IPS DF 4.7 (cell line): Measurements from ENCODE around the gene EIF2A.
"Not testable (repeated sequence)": the region's sequence is repeated elsewhere in the genome, so short reads cannot be mapped to it uniquely, and the experiment has no call there.

Experiments used
- DNase-seq: peaks from one replicate; pipeline ENCODE4 v3.0.0-alpha.2; 2013; ENCODE audit warnings: low spot score; ENCODE audit errors: extremely low read depth

The EIF2A gene

DNA sequence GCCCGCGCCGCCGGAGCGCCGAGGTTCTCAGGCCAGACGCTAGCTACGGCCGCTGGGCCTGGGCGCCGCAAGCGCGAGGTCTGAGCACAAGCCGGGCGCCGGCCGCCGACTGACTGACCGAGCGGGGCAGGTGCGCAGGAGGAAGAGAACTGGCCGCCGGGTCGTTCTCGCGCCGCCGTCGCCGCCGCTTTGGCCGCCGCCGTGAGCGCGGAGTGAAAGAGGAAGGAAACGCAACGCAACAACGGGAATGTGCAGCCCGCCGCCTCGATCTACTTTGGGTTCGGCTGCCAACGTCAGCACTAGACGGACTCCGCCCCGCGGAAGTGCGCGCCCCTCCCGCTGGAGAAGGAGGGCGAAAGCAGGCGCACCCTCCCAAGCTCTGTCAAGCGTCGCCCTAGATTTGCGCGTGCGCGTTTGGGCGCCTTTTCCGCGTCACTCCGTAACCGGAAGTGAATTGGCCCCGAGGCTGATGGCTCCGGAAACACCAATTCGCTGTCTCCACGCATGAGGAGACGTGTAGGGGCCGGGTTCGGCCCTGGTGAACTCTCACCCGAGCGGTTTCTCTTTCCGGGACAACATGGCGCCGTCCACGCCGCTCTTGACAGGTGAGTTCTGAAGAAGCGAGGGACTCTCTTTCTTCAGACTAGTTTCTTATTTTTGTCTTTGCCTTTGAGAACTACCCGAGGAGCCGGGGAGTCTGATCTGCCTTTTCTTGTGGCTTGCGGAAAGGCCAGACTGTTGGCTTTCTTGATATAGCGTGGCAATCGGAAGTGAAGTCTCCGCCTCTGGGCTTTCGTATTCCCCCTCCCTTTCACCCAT is at the start of gene EIF2A, which contains the start of gene SERP1:
Gene EIF2A (plus strand): TSS at position 562 of the 819 bp plus-strand sequence. CDS start 16 bp downstream, at position 578.
Gene SERP1 (minus strand): TSS at position 271 of the 819 bp plus-strand sequence. CDS start 361 bp downstream, outside the sequence.
- peak; percentile 95 for DNase-seq

DNA sequence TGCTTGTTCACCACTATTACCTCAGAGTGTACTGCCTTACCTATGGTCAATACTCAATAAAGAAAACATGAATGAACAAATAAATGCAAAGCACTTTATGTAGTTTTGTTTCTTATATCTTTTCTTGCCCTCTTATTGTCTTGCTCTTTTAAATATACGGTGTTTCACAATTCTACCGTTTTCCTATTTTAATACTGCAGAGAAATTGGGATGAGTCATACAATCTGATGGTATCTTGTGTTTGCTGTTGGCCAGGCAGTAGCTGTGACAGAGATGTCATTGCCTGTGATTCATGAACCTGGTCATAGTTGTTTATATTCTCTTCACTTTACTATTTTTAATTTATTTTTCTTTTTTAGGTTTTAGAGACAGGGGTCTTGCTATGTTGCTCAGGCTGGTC is 48.6 kb upstream of the EIF2A start:
- no peak for DNase-seq

DNA sequence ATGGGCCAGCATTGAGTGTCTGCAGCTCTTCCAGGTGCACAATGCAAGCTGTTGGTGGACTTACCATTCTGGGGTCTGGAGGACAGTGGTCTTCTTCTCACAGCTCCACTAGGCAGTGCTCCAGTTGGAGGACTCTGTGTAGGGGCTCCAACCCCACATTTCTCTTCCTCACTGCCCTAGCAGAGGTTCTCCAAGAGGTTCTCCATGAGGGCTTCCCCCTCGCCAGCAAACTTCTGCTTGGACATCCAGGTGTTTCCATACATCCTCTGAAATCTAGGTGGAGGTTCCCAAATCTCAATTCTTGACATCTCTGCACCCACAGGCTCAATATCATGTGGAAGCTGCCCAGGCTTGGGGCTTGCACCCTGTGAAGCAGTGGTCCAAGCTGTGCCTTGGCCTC is 45.6 kb upstream of the EIF2A start:
- not testable (repeated sequence) for DNase-seq

DNA sequence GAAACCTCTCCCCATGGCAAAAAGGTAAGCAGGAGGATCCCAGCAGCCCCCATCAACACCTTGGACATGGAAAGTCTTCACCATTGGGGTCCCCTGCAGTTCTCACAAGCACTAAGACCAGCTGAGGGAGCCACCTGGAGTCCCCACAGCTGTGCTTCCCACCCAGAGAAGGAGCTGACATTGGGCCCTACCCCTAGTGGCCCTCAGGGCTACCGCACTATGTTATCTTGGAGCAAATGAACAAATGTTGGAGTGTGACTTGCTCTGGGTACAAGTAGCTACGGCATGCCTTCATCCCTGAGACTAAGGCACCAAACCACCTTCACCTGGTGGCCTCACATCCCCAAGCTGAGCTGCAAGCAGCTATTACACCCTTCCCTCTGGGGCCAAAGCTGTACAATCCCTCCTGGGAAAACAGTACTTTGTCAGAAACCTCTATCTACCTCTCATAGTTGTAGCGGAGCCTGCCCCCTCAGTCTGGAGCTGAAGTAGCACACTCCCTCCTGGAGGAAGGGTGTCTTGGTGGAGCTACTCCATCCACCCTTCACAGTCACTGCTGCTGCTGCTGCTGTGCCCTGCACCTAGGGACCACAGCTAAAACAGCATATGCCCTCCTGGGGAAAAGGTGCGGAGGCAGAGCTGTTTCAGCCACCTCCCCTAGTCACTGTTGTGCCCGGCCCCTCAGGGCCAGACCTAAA is 43.0 kb upstream of the EIF2A start:
- no peak for DNase-seq

DNA sequence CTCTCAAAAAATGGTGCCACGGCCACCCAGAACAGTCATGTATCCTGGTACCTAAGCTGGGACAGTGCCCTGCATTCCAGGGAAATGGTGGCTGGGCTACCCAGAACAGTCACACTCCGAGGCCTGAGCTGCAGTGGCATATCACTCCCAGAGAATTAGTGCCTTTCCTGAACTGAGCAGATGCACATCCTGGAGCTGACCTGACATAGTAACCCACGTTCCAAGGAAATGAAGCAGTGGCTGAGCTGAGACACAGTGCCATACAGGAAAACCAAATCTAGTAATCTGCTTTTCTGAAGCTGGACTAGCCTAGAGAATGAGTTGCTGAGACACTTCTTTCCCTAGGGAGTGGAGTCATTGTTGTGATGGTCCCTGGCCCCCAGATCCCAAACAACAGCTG is 42.1 kb upstream of the EIF2A start:
- no peak for DNase-seq

DNA sequence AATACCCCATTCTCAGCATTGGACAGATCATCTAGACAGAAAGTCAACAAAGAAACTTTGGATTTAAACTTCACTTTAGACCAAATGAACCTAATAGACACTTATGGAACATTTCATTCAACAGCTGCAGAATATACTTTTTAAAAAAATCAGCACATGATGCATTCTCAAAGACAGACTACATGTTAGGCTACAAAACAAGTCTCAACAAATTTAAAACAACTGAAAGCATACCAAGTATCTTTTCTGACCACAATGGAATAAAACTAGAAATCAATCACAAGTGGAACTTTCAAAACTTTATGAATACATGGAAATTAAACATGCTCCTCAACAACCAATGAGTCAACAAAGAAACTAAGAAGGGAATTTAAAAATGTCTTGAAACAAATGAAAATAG is 38.2 kb upstream of the EIF2A start:
- DNase-seq = no peak

DNA sequence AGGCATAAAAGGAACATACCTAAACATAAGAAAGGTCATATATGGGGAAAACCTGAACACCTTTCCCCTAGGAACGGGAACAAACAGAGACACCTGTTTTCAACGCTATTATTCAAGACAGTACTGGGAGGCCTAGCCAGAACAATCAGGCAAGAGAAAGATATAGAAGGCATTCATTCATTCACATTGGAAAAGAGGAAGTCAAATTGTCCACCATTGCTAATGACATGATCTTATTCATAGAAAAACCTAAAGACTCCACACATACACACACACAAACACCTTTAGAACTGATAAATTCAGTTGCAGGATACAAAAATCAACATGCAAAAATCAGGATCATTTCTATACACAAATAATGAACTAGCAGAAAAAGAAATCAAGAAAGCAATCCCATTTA is 36.8 kb upstream of the EIF2A start:
- DNase-seq = no peak

DNA sequence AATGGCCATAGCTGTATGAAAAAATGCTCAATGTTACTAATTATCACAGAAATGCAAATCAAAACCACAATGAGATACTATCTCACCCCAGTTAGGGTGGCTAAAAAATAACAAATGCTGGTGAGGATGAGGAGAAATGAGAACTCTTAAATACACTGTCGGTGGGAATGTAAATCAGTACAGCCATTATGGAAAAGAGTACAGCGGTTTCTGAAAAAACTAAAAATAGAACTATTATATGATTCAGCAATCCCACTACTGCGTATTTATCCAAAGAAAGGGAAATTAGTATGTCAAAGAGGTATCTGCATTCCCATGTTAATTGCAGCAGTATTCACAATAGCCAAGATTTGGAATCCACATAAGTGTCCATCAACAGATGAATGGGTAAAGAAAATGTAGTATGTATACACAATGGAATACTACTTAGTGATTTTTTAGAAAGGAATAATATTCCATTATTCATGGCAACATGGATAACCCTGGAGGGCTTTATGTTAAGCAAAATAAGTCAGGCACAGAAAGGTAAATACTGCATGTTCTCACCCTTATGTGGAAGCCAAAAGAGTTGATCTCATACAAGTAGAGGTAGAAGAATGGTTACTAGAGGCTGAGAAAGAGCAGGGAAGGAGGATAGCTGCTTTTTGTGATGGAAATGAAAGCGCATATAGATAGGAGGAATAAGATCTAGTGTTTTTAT is 35.3 kb upstream of the EIF2A start:
- no peak for DNase-seq

DNA sequence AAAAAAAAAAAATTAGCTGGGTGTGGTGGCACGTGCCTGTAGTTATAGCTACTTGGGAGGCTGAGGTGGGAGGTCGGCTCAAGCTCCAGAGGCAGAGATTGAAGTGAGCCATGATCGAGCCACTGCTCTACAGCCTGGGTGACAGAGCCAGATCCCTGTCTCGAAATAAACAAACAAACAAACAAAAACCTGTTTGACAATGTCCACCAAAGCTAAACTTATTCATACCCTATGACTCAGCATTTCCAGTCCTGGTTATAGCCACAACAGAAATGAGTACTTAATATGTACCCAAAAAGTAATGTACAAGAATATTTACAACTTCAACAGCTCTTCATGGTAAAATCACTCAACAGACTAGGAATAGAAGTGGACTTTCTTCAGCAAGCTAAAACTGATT is 31.4 kb upstream of the EIF2A start:
- no peak for DNase-seq

DNA sequence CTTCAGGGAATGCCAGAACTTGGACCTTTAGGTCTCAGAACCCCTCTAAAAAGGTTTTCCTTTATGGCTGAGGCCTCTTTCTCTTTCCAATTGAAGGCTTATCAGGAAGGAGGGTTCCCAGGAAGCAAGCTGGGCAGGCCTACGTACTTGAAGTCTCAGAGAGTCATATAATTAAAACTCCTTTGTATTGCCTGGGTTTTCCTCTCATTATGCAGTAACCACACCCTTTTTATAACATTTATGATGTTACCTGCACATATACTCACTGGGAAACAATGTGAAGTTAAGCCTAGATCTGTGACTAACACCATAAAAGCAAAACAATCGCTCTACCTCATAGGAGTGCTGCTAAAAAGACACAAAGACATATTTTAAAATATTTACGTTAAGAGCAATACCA is 27.6 kb upstream of the EIF2A start:
- no peak for DNase-seq

DNA sequence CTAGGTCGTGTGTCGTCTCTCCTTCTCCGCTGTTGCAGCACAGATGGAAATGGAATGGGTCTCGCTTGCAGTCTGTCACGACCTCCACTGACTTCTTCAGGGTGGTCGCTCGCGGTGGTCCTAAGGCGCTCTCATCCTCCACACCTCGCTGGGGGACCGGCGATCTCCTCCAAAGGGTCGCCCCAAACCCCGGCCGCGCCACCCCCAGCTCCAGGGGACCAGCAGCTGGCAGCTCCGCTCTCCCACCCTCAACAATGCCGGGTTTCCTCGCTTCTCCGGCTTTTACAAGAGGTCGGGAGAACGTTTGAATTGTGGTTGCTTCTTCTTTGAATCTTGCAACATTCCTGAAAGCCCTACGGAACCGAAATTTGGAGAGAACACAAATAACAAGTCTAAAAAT is 26.2 kb upstream of the EIF2A start:
- no peak for DNase-seq

DNA sequence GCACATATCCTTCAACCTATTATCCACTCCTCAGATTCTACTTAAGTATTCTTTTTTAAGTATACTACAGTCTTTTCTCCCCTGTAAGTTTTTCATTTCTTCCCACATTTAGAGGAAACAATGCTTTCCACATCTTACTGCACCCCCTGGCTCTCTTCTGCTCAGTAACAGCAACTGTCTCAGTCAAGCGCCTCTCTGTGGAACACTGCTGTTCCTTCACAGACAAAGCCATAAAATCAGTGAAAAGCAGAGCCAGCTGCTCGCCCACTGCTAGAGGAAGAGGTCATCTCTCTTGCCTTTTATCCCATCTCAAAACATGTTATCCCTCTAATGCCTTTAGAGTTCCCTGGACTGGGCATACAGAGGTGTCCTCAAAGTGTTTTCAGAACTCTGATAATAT is 25.1 kb upstream of the EIF2A start:
- DNase-seq = no peak

DNA sequence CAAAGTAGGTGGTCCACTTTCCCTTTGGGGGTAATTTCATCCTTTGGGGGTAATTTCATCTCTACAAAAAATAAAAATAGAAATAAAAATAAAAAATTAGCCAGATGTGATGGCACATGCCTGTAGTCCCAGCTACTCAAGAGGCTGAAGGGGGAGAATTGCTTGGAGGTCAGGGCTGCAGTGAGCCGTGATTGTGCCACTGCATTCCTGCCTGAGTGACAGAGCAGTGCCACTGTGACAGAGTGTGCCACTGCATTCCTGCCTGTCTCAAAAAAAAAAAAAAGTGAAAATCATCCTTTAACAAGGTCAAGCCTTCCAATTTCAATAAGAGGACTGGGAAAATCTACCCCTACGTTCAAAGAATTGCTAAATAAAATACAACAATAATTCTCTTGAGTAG is 23.0 kb upstream of the EIF2A start:
- DNase-seq = no peak

DNA sequence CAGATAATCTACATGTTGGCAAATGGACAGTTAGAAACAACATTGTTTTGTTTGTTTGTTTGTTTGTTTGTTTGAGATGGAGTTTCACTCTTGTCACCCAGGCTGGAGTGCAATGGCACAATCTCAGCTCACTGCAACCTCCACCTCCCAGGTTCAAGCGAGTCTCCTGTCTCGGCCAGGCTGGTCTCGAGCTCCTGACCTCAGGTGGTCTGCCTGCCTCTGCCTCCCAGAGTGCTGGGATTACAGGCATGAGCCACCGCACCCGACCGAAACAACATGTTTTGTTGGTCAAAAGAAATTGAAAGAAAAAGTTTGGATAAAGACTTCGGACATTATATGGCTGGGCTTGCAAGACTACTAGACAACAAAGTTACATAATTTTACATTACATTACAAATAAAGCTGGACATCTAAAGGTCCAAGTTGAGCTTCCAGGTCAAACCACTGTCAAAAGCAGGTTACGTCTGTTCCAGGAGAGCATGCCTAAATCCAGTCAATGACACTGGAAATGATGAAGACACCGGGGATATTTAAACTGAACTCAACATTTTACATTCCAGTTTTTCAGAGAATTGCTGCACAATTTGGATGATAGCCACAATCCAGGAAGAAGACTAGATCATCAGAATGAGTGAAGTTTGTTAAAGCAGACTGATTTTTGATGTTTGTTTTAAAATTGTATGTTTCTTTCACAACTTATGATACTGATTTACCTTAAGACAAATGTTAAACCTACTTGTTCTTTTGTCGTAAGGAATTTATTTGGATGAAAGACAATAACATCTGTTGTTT is 18.9 kb upstream of the EIF2A start:
- DNase-seq = no peak

DNA sequence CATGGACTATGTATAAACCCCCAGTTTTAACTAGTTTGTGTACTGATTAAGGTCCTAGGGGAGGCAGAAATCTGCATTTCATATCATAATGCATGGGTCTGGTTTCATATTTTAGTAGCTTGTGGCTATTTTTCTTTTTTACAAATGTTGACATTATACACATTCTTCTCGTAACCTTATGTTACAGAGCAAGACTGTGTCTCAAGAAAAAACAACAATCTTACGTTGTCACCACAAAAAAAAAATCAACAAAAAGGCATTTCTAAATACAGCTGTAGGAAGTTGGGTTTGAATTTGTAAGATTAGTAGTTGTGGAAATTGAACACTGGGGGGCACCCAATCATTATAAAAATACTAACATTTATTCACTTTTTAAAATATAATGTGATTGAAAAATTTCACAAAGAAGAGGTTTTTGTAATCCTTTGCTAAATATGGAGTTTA is 18.2 kb upstream of the EIF2A start:
- DNase-seq = no peak

DNA sequence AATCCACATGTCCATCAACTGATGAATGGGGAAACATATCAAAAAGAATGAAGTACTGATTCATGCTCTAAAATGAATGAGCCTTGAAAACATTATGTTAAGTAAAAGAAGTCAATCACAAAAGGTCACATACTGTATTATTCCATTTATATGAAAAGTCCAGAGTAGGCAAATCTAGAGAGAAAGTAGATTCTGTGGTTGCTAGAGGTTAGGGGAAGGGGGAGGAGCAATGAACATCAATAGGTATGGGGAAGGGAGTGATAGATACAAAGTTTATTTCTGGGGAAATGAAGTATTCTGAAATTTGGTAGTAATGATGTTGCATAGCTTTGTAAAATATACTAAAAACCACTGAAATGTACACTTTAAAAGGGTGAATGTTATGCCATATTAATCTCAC is 14.8 kb upstream of the EIF2A start:
- DNase-seq = no peak

DNA sequence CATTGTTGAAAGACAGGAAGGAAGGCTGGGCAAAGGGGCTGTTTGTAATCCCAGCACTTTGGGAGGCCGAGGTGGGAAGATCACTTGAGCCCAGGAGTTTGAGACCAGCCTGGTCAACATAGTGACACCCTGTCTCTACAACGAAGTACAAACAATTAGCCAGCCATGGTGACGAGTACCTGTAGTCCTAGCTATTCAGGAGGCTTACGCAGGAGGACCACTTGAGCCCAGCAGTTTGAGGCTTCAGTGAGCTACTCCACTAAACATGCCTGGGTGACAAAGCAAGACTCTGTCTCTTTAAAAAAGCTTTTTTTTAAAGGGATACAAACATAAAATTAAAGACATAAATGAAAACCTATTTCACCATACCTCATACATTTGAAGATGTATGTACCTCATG is 11.4 kb upstream of the EIF2A start:
- no peak for DNase-seq

DNA sequence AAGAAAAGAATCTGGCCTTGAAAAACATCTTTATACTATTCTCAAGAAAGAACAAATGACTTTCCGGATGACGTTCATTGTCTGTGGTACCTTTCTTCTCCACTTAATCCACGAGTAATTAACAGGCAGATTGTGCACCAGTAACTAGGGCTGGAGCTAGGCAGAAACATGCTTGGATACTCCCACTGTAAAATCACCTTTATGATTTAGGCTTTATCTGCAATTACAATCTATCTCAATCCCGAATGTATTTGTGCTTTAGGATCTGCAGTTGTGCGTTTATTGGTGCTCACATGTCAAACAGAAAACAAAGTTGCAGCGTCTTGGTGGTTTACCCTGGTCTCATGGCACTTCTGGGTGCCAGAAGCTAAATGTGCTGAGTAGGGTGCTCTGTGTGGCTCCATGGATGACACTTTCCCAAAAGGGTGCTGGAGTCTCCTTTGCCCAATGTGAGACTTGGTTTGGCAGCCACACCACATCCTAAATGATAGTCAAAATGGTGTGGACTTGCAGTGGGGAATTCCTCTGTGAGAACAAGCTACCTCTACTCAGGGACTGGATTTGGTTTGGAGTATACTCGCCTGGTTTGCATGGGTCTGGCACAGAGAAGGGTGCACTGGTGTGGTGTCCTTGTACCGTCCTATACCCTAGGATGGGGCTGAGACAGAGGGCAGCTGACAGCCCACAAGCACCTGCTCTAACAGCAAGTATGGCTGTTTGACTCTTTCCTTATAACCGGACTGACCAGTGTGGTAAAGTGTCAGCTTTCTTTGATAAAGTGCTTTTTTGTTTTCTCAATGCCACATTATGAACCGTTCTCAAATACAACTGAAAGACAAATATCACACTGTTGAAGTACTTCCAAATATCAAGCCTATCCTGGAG is 8.0 kb upstream of the EIF2A start:
- DNase-seq = no peak

DNA sequence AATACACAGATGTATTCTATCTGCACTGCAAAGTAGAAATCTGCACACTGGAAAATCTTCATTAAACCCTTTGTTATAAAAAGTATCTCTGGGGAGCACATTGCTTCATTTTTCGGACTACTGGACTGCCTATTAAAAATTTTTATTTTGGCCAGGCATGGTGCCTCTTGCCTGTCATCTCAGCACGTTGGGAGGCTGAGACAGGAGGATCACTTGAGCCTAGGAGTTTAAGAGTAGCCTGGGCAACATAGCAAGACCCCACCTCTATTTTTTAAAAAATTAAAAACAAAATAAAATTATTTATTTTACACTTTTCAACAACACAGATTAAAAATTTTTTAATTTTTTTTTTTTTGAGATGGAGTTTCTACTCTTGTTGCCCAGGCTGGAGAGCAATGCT is 6.3 kb upstream of the EIF2A start:
- no peak for DNase-seq

DNA sequence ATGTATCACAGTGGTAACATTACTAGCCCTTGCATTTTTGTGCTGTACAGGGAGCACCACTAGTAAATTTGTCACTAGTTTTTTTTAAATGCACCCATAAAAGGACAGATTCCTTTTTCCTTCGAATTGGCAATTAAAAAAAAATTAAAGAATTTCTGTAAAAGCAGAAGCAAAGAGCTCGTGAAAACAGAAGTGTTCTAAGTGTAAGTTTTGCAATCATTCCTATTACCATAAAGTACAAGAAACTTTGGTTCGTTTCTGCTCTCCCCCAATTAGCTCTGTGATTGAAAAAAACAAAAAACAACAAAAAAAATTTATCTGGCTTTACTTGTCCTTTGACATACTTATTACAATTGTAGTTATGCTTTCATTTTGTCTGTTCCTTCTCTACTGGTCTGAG is 5.6 kb upstream of the EIF2A start:
- DNase-seq = no peak
